GM21737 (cell line): ENCODE results near the gene SAA4.
"Not testable (repeated sequence)": the region's sequence is repeated elsewhere in the genome, so short reads cannot be mapped to it uniquely, and the experiment has no call there.

Experiments used
- ATAC-seq: cut with Tn5 transposase; IDR thresholded peaks from one replicate; pipeline ENCODE4 v1.9.1; 2021; ENCODE audit warnings: mild to moderate bottlenecking, moderate library complexity; ENCODE audit not compliant: unreplicated experiment

The SAA4 gene

DNA sequence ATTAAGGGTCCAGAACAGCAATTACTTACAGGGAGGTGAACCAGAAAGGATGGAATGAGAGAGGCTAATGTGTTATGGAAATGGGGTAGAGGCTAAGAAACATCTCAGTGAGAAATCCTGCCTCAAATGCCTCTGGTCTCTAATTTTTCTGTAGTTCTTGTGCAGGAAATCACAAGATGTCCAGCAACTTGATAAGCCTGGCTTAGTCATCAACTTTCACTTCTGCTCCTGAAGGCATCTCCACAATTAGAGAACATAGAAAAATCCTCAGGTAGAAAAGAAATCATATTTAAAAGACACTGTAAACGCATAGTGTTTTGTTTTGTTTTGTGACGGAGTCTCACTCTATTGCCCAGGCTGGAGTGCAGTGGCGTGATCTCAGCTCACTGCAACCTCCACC lies 45.2 kb downstream of the SAA4 start:
- no peak for ATAC-seq

DNA sequence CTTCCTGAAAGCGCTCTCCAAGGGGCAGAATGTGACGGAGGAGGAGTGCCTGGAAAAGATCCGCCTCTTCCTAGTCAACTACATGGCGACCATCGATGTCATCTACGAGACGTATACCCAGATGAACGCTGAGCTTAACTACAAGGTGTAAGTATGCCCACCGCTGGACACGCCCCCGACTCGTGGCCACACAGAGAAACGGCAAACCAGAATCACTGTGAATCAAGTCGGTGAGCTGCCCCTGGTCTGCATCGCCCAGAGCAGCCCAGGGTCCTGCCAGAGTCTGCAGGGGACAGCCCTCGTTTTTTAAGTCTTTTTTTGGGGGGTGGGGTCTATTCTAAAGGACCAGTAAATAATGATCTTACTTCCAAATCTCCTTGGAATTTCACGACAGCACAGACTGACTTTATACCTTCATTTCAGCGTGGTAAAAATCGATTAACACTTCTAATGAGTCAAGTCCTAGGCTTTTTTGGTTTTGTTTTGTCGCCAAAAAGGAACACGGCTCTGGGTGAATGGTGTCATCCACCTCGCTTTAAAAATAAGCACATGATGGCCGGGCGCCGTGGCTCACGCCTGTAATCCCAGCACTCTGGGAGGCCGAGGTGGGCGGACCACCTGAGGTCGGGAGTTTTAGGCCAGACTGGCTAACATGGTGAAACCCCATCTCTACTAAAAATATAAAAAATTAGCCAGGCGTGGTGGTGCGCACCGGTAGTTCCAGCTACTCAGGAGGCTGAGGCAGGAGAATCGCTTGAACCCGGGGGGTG lies 46.9 kb downstream of the SAA4 start:
- ATAC-seq = not testable (repeated sequence)

DNA sequence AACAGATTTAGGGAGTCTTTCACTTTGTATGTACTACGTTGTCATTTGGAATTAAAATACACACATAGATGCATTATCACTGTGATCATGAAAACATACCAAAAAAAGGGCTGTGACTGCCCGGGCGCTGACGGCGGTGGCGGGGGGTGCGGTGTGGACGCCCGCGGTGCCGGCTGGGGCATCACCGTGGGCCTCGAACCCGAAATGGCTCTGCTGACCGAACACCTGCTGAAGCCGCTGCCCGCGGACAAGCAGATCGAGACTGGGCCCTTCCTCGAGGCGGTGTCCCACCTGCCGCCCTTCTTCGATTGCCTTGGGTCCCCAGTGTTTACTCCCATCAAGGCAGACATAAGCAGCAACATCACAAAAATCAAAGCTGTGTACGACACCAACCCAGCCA lies 47.8 kb downstream of the SAA4 start:
- no peak for ATAC-seq
